K562 (cell line): ENCODE measurements around the gene DMD. TPM values are rescaled to one million over a fixed set of nuclear protein-coding genes. Genes with fewer than 3 reads are reported as not detected.

Source experiments
- ATAC-seq: fragments of 200-7000 bp; cut with Tn5 transposase; 3 replicates; pipeline ENCODE4 v1.9.1; 2020; ENCODE audit warnings: moderate library complexity
- BruUV-seq: library from RNA; stranded (reverse); fragments of 400-500 nt; replicated peaks from 2 replicates; lab custom pipeline; 2021; lab: Mats Ljungman, UMichigan
- CTCF ChIA-PET: fragments of 300-600 bp; formaldehyde crosslinking; extraction: SDS; loops from one replicate; lab custom pipeline; 2021; ENCODE audit warnings: low intra/inter-chr PET ratio; lab: Yijun Ruan, JAX
- POLR2A ChIA-PET: fragments of 300-600, 350-650 bp; sonication (Branson Sonifier 250); formaldehyde crosslinking; extraction: SDS; loops from one replicate; lab custom pipeline; 2021; ENCODE audit warnings: antibody characterized with exemption, inconsistent platforms; lab: Yijun Ruan, JAX
- DNase-seq, 4 experiments: peaks; one replicate each; pipeline versions ENCODE4 v3.0.0 to v3.0.0-alpha.2; 2011 to 2018; ENCODE audit warnings: low spot score in 3 of 4, mixed read lengths in 3 of 4; ENCODE audit errors: extremely low read depth in 1 of 4
- FAIRE-seq: peaks from 2 replicates; lab custom pipeline; 2011; peaks lifted over from hg19 to GRCh38; lab: Jason Lieb, UNC
- H2AFZ ChIP-seq: 2 replicates; pipeline ENCODE4 v1.6.0; 2011; ENCODE audit warnings: low read depth, low read length, control low read depth, inconsistent platforms
- H3K27ac ChIP-seq: fragments of 200-600 bp; 3 replicates; pipeline ENCODE4 v1.8.0; 2011; ENCODE audit warnings: low read depth, mild to moderate bottlenecking, control low read depth, inconsistent platforms, low read length, moderate library complexity, mixed read lengths; ENCODE audit errors: extremely low read depth
- H3K27me3 ChIP-seq, 2 experiments: fragments of 300-600 bp in 1 of 2; 2 replicates in 1 of 2; 3 replicates in 1 of 2; pipeline versions ENCODE4 v1.6.0 to v1.8.0; 2011; ENCODE audit warnings: inconsistent platforms in 2 of 2, low read length in 2 of 2, mild to moderate bottlenecking in 1 of 2, mixed read lengths in 1 of 2, moderate library complexity in 1 of 2; ENCODE audit not compliant: control insufficient read depth in 2 of 2, insufficient read depth in 2 of 2
- H3K36me3 ChIP-seq: fragments of 300-600 bp; 3 replicates; pipeline ENCODE4 v1.8.0; 2011; ENCODE audit warnings: mild to moderate bottlenecking, low read length, inconsistent platforms; ENCODE audit not compliant: control insufficient read depth, insufficient read depth
- H3K4me1 ChIP-seq, 2 experiments: fragments of 200-600 bp in 1 of 2; replicated peaks in 1 of 2; 2 replicates in 1 of 2; 3 replicates in 1 of 2; pipeline versions ENCODE4 v1.5.1 to v1.8.0; 2011; ENCODE audit warnings: inconsistent platforms in 2 of 2, low read length in 2 of 2, mild to moderate bottlenecking in 1 of 2, mixed read lengths in 1 of 2, moderate library complexity in 1 of 2; ENCODE audit not compliant: control insufficient read depth in 2 of 2, insufficient read depth in 2 of 2
- H3K4me2 ChIP-seq: 2 replicates; pipeline ENCODE4 v1.6.1; 2011; ENCODE audit warnings: low read length, control low read depth, inconsistent platforms, mixed read lengths; ENCODE audit not compliant: insufficient read depth
- H3K4me3 ChIP-seq: fragments of 200-600 bp; sonication (generic), shearing (Covaris generic); 2 replicates; pipeline ENCODE4 v1.5.1; 2016; ENCODE audit warnings: control low read depth, inconsistent platforms
- H3K79me2 ChIP-seq: fragments of 200-600 bp; 3 replicates; pipeline ENCODE4 v1.8.0; 2011; ENCODE audit warnings: low read length, inconsistent platforms; ENCODE audit not compliant: control insufficient read depth, insufficient read depth
- H3K9ac ChIP-seq, 2 experiments: 2 replicates each; pipeline versions ENCODE4 v1.6.0 to v1.6.1; 2011; ENCODE audit warnings: low read depth in 2 of 2, low read length in 2 of 2, control low read depth in 1 of 2, inconsistent platforms in 1 of 2, mild to moderate bottlenecking in 1 of 2, mixed read lengths in 1 of 2; ENCODE audit not compliant: insufficient read depth in 1 of 2
- H3K9me1 ChIP-seq: one replicate; pipeline ENCODE4 v1.6.0; 2011; ENCODE audit warnings: inconsistent platforms, mild to moderate bottlenecking, low read length, moderate library complexity; ENCODE audit not compliant: control insufficient read depth, insufficient read depth
- H3K9me3 ChIP-seq: replicated peaks from 2 replicates; pipeline ENCODE4 v1.5.1; 2011; ENCODE audit warnings: low read depth, low read length, inconsistent platforms; ENCODE audit not compliant: control insufficient read depth, insufficient read depth
- H4K20me1 ChIP-seq: replicated peaks from 2 replicates; pipeline ENCODE4 v1.6.1; 2011; ENCODE audit warnings: low read length, inconsistent platforms, mixed read lengths; ENCODE audit not compliant: control insufficient read depth, insufficient read depth
- ARID4B ChIP-seq: sonication (generic); formaldehyde crosslinking; IDR thresholded peaks from 2 replicates; pipeline ENCODE4 v1.8.0; 2022; ENCODE audit warnings: mild to moderate bottlenecking, missing genetic modification reagents
- BACH1 ChIP-seq: fragments of 200-800 bp; sonication (Bioruptor generic); IDR thresholded peaks from 2 replicates; pipeline ENCODE4 v1.6.1; 2016; ENCODE audit warnings: missing genetic modification characterization, missing compliant biosample characterization
- CBX2 ChIP-seq: fragments of 200-600 bp; sonication (generic); IDR thresholded peaks from one replicate; pipeline ENCODE4 v1.6.1; 2012; ENCODE audit warnings: mild to moderate bottlenecking, low read length, inconsistent platforms; ENCODE audit not compliant: insufficient read depth, poor library complexity, severe bottlenecking
- E4F1 ChIP-seq: fragments of 250-450 bp; sonication (Bioruptor Pico); IDR thresholded peaks from 2 replicates; pipeline ENCODE4 v1.5.0; 2021; ENCODE audit warnings: mild to moderate bottlenecking, borderline replicate concordance
- HBP1 ChIP-seq: fragments of 450-650 bp; formaldehyde crosslinking; IDR thresholded peaks from 2 replicates; pipeline ENCODE4 v1.4.0; 2022; ENCODE audit warnings: missing genetic modification characterization
- L3MBTL2 ChIP-seq: fragments of 450-650 bp; IDR thresholded peaks from 2 replicates; pipeline ENCODE4 v1.6.1; 2016; ENCODE audit warnings: mild to moderate bottlenecking, moderate library complexity
- NCOA1 ChIP-seq: fragments of 450-650 bp; IDR thresholded peaks from 2 replicates; pipeline ENCODE4 v1.6.1; 2016; ENCODE audit warnings: low read depth
- SIN3A ChIP-seq, 2 experiments: fragments of 150-350 bp in 1 of 2; IDR thresholded peaks; 2 replicates each; pipeline ENCODE4 v1.6.1; 2011 to 2016; ENCODE audit warnings: borderline replicate concordance in 2 of 2, low read depth in 2 of 2, low read length in 2 of 2, mild to moderate bottlenecking in 2 of 2, moderate library complexity in 2 of 2; ENCODE audit not compliant: control insufficient read depth in 1 of 2
- SMARCA5 ChIP-seq: fragments of 450-650 bp; IDR thresholded peaks from 2 replicates; pipeline ENCODE4 v1.6.1; 2016
- U2AF1 ChIP-seq: fragments of 200-400 bp; formaldehyde crosslinking; optimal IDR thresholded peaks from 2 replicates; pipeline ENCODE3; 2017; ENCODE audit warnings: mild to moderate bottlenecking, low read depth, low read length, moderate library complexity
- ZNF586 ChIP-seq: fragments of 450-650 bp; formaldehyde crosslinking; conservative IDR thresholded peaks from 2 replicates; pipeline ENCODE4 v1.4.0; 2020; ENCODE audit warnings: mild to moderate bottlenecking, moderate library complexity
- WGBS: fragments of 100-300 bp; shearing (Covaris generic); methylation state at CpG from one replicate; pipeline ENCODE4 v1.1.6; 2016; ENCODE audit warnings: low coverage, mixed read lengths; ENCODE audit not compliant: insufficient coverage; ENCODE audit errors: missing lambda C conversion rate; 5-methylcytosine and 5-hydroxymethylcytosine counted together
- in situ Hi-C: fragments of 300-500 bp; cut with MboI; formaldehyde crosslinking; loops from 4 replicates; pipeline ENCODE4 v1.15.0; 2018; ENCODE audit warnings: inconsistent platforms, mixed read lengths
- intact Hi-C: fragments of 100-400 bp; cut with micrococcal nuclease; formaldehyde crosslinking; loops from 2 replicates; pipeline ENCODE4 v1.14.2; 2022
- polyA plus RNA-seq, 8 experiments: library from polyadenylated mRNA; depleted of rRNA in 4 of 8; stranded (reverse) in 5 of 8; unstranded in 3 of 8; fragments of >200 nt; fragmentation: Nextera tagmentation in 2 of 8; fragmentation: Illumina TruSeq in 1 of 8; extraction: Ambion mirVana in 2 of 8; extraction: Trizol in 1 of 8; gene quantifications; 2 replicates each; pipeline versions ENCODE4 v1.2.1 to v1.2.3, GENCODE V29; 2011 to 2014; ENCODE audit warnings: inconsistent platforms in 1 of 8, missing spikeins in 1 of 8
- total RNA-seq, 7 experiments: library from RNA; depleted of rRNA in 6 of 7; stranded (reverse); fragments of >200 nt in 6 of 7; fragmentation: Illumina TruSeq in 2 of 7; extraction: Trizol in 2 of 7; gene quantifications; 2 replicates each; pipeline versions ENCODE4 v1.2.1 to v1.2.3, GENCODE V29; 2011 to 2021; ENCODE audit warnings: low replicate concordance in 1 of 7

DMD gene
- total and polyA plus RNA-seq, 9 of the 15 experiments (the other 6 are each of a cell fraction or from before 2014, with no cell fraction given) = 3.8 to 20.4 (median 11.4) TPM

GRCh38 chrX:33194876-33195433 lies 16.4 kb downstream of the DMD start:
- H3K9me3 ChIP-seq = no peaks in the 10 kb centered on the region
- CTCF ChIA-PET = no interaction called here
- H3K27ac ChIP-seq = no peak overlapping the region
- no peak for FAIRE-seq
- no peak overlapping the region for H3K9ac ChIP-seq
- 0% methylated on average over 1 of the region's 1 CpG for WGBS
- no peaks in the 10 kb centered on the region for H3K79me2 ChIP-seq
- no peak overlapping the region for H2AFZ ChIP-seq
- no peak overlapping the region for H3K4me3 ChIP-seq
- H4K20me1 ChIP-seq = no peaks in the 10 kb centered on the region
- H3K27me3 ChIP-seq = no peaks in the 10 kb centered on the region
- no peaks in the 10 kb centered on the region for H3K9me1 ChIP-seq
- H3K36me3 ChIP-seq = no peaks in the 10 kb centered on the region
- in situ Hi-C loops = no loop called here
- TF ChIP-seq ARID4B (CRISPR knock-in tag) = no peak
- TF ChIP-seq NCOA1 = no peak
- TF ChIP-seq SMARCA5 = no peak
- TF ChIP-seq ZNF586 (CRISPR knock-in tag) = no peak
- TF ChIP-seq SIN3A (IDR thresholded peaks at IDR 0.05; ENCODE audit: borderline replicate concordance in 2 of 2, control insufficient read depth in 1 of 2, low read depth in 2 of 2, low read length in 2 of 2) = no peak
- no peak for TF ChIP-seq CBX2
- no peak for TF ChIP-seq BACH1 (tag)
- TF ChIP-seq L3MBTL2 = no peak
- TF ChIP-seq HBP1 (CRISPR knock-in tag) = no peak
- no peak for TF ChIP-seq U2AF1
- no peak for TF ChIP-seq E4F1 (CRISPR knock-in tag)
- TF ChIP-seq, all 486 proteins: peak for 0
- no TSS peak for BruUV-seq
- POLR2A ChIA-PET = no interaction called here
- DNase-seq (no peak), ATAC-seq (no peak)
- no peaks in the 10 kb centered on the region for H3K4me1 ChIP-seq
- intact Hi-C loops = no loop called here
- H3K4me2 ChIP-seq = no peak overlapping the region
